ENCODE results near the gene MFGE8.
A peak's percentile ranks its signal among the peaks of the same experiment; 100 is the strongest.

Gene MFGE8

GRCh38 chr15:88907111-88907510 lies 6.1 kb downstream of the MFGE8 start:
- peaks cover 42 to 69% of the 10 kb centered on the region in 2 experiments for H3K36me3 ChIP-seq (ENCODE audit: control insufficient read depth in 1 of 2, insufficient read depth in 2 of 2, low read depth in 1 of 2, low read length in 2 of 2)
- H3K14ac ChIP-seq (ENCODE audit: low read length in 2 of 2), result no peak overlapping the region
- H3K4me3 ChIP-seq (ENCODE audit: insufficient read depth in 1 of 2, low read depth in 1 of 2, low read length in 2 of 2), result no peak overlapping the region
- no peak overlapping the region for H3K18ac ChIP-seq (ENCODE audit: low read depth in 1 of 2, low read length in 2 of 2)
- no peak overlapping the region for H4K91ac ChIP-seq (ENCODE audit: low read length)
- H3K9ac ChIP-seq (ENCODE audit: low read length), result no peak overlapping the region
- H3K27me3 ChIP-seq (ENCODE audit: control insufficient read depth in 1 of 2, insufficient read depth in 1 of 2, low read length in 2 of 2), result no peaks in the 10 kb centered on the region
- peaks cover 39% of the 10 kb centered on the region for H3K79me1 ChIP-seq (replicated peaks; ENCODE audit: low read length, poor library complexity, severe bottlenecking)
- no peak overlapping the region for H2AK5ac ChIP-seq (ENCODE audit: low read length, severe bottlenecking)
- H2BK15ac ChIP-seq (ENCODE audit: low read depth, poor library complexity, severe bottlenecking), result no peak overlapping the region
- DNase-seq, result no peak
- H3K4ac ChIP-seq (ENCODE audit: low read depth in 1 of 2, low read length in 2 of 2), result no peak overlapping the region
- no peak overlapping the region for H2BK120ac ChIP-seq (ENCODE audit: low read depth, low read length)
- H3K27ac ChIP-seq (ENCODE audit: low read length, poor library complexity, severe bottlenecking), result no peak overlapping the region
- H4K8ac ChIP-seq (ENCODE audit: low read length), result no peak overlapping the region
- no peak overlapping the region for H2BK12ac ChIP-seq (ENCODE audit: low read length in 2 of 2)
- peaks cover 21% of the 10 kb centered on the region for H3K4me1 ChIP-seq (ENCODE audit: control insufficient read depth, insufficient read depth, low read depth, low read length)
- H3K4me2 ChIP-seq (ENCODE audit: low read length, poor library complexity, severe bottlenecking), result no peak overlapping the region
- H3K23ac ChIP-seq (ENCODE audit: low read length in 2 of 2), result no peak overlapping the region
- no peak overlapping the region for H2BK5ac ChIP-seq (ENCODE audit: low read depth, low read length, poor library complexity, severe bottlenecking)
- H3K9me3 ChIP-seq (ENCODE audit: control insufficient read depth, low read length), result no peaks in the 10 kb centered on the region
- no peak overlapping the region for H2AFZ ChIP-seq (ENCODE audit: low read depth, low read length)
- 91% methylated on average over 14 of the region's 14 CpGs for WGBS

- no peak overlapping the region for H3K18ac ChIP-seq (ENCODE audit: low read depth in 1 of 2, low read length in 2 of 2)
- H3K27ac ChIP-seq (ENCODE audit: low read length, poor library complexity, severe bottlenecking), result no peak overlapping the region
- WGBS, result 96% methylated on average over 7 of the region's 7 CpGs
- peaks cover 39% of the 10 kb centered on the region for H3K79me1 ChIP-seq (replicated peaks; ENCODE audit: low read length, poor library complexity, severe bottlenecking)
- H2AFZ ChIP-seq (ENCODE audit: low read depth, low read length), result no peak overlapping the region
- no peak overlapping the region for H3K4ac ChIP-seq (ENCODE audit: low read depth in 1 of 2, low read length in 2 of 2)
- no peak overlapping the region for H4K91ac ChIP-seq (ENCODE audit: low read length)
- no peak overlapping the region for H4K8ac ChIP-seq (ENCODE audit: low read length)
- no peak for DNase-seq
- no peaks in the 10 kb centered on the region for H3K27me3 ChIP-seq (ENCODE audit: control insufficient read depth in 1 of 2, insufficient read depth in 1 of 2, low read length in 2 of 2)
- H2BK12ac ChIP-seq (ENCODE audit: low read length in 2 of 2), result no peak overlapping the region
- H3K9me3 ChIP-seq (ENCODE audit: control insufficient read depth, low read length), result no peaks in the 10 kb centered on the region
- no peak overlapping the region for H2AK5ac ChIP-seq (ENCODE audit: low read length, severe bottlenecking)
- no peak overlapping the region for H3K4me3 ChIP-seq (ENCODE audit: insufficient read depth in 1 of 2, low read depth in 1 of 2, low read length in 2 of 2)
- H2BK5ac ChIP-seq (ENCODE audit: low read depth, low read length, poor library complexity, severe bottlenecking), result no peak overlapping the region
- no peak overlapping the region for H3K9ac ChIP-seq (ENCODE audit: low read length)
- H3K14ac ChIP-seq (ENCODE audit: low read length in 2 of 2), result no peak overlapping the region
- H2BK15ac ChIP-seq (ENCODE audit: low read depth, poor library complexity, severe bottlenecking), result no peak overlapping the region
- H3K4me1 ChIP-seq (ENCODE audit: control insufficient read depth, insufficient read depth, low read depth, low read length), result peaks cover 17% of the 10 kb centered on the region
- H3K36me3 ChIP-seq (ENCODE audit: control insufficient read depth in 1 of 2, insufficient read depth in 2 of 2, low read depth in 1 of 2, low read length in 2 of 2), result peaks cover 45 to 74% of the 10 kb centered on the region in 2 experiments
- no peak overlapping the region for H3K23ac ChIP-seq (ENCODE audit: low read length in 2 of 2)
- H3K4me2 ChIP-seq (ENCODE audit: low read length, poor library complexity, severe bottlenecking), result no peak overlapping the region
- H2BK120ac ChIP-seq (ENCODE audit: low read depth, low read length), result no peak overlapping the region
These were observed 6.6 kb downstream of the MFGE8 start for GRCh38 chr15:88906551-88906950.

- no peak overlapping the region for H3K4ac ChIP-seq (ENCODE audit: low read depth in 1 of 2, low read length in 2 of 2)
- no peak for DNase-seq
These were observed 7.0 kb downstream of the MFGE8 start for GRCh38 chr15:88906130-88906529.

GRCh38 chr15:88905576-88905975 lies 7.6 kb downstream of the MFGE8 start:
- Histone ChIP-seq H3K9ac (ENCODE audit: low read length) (no peak overlapping the region), H2AFZ (ENCODE audit: low read depth, low read length) (no peak overlapping the region), H2AK5ac (ENCODE audit: low read length, severe bottlenecking) (no peak overlapping the region), H3K4ac (ENCODE audit: low read depth in 1 of 2, low read length in 2 of 2) (no peak overlapping the region), H3K9me3 (ENCODE audit: control insufficient read depth, low read length) (no peaks in the 10 kb centered on the region), H2BK15ac (ENCODE audit: low read depth, poor library complexity, severe bottlenecking) (peak overlapping the region; percentile 45), H2BK5ac (ENCODE audit: low read depth, low read length, poor library complexity, severe bottlenecking) (no peak overlapping the region), H3K4me2 (ENCODE audit: low read length, poor library complexity, severe bottlenecking) (no peak overlapping the region), H2BK12ac (ENCODE audit: low read length in 2 of 2) (peak overlapping the region in 1 of 2 experiments; percentile 29), H3K27me3 (ENCODE audit: control insufficient read depth in 1 of 2, insufficient read depth in 1 of 2, low read length in 2 of 2) (no peaks in the 10 kb centered on the region), H3K18ac (ENCODE audit: low read depth in 1 of 2, low read length in 2 of 2) (no peak overlapping the region), H3K27ac (ENCODE audit: low read length, poor library complexity, severe bottlenecking) (no peak overlapping the region), H3K36me3 (ENCODE audit: control insufficient read depth in 1 of 2, insufficient read depth in 2 of 2, low read depth in 1 of 2, low read length in 2 of 2) (peaks cover 53 to 82% of the 10 kb centered on the region in 2 experiments), H3K4me1 (ENCODE audit: control insufficient read depth, insufficient read depth, low read depth, low read length) (peaks cover 12% of the 10 kb centered on the region), H2BK120ac (ENCODE audit: low read depth, low read length) (no peak overlapping the region), H3K14ac (ENCODE audit: low read length in 2 of 2) (no peak overlapping the region), H3K23ac (ENCODE audit: low read length in 2 of 2) (no peak overlapping the region), H3K4me3 (ENCODE audit: insufficient read depth in 1 of 2, low read depth in 1 of 2, low read length in 2 of 2) (no peak overlapping the region), H4K91ac (ENCODE audit: low read length) (no peak overlapping the region), H4K8ac (ENCODE audit: low read length) (no peak overlapping the region), H3K79me1 (replicated peaks; ENCODE audit: low read length, poor library complexity, severe bottlenecking) (peaks cover 33% of the 10 kb centered on the region)
- no peak for DNase-seq
- WGBS, result 94% methylated on average over 9 of the region's 11 CpGs

More at GRCh38 chr15:88906130-88906529, 7.0 kb downstream of the MFGE8 start:
- no peak overlapping the region for H3K4me2 ChIP-seq (ENCODE audit: low read length, poor library complexity, severe bottlenecking)
- H2BK15ac ChIP-seq (ENCODE audit: low read depth, poor library complexity, severe bottlenecking), result no peak overlapping the region
- peaks cover 13% of the 10 kb centered on the region for H3K4me1 ChIP-seq (ENCODE audit: control insufficient read depth, insufficient read depth, low read depth, low read length)
- no peak overlapping the region for H3K23ac ChIP-seq (ENCODE audit: low read length in 2 of 2)
- no peaks in the 10 kb centered on the region for H3K9me3 ChIP-seq (ENCODE audit: control insufficient read depth, low read length)
- H2BK120ac ChIP-seq (ENCODE audit: low read depth, low read length), result no peak overlapping the region
- no peak overlapping the region for H2AK5ac ChIP-seq (ENCODE audit: low read length, severe bottlenecking)
- 98% methylated on average over 1 of the region's 1 CpG for WGBS
- H2BK12ac ChIP-seq (ENCODE audit: low read length in 2 of 2), result no peak overlapping the region
- no peak overlapping the region for H3K9ac ChIP-seq (ENCODE audit: low read length)
- no peak overlapping the region for H3K14ac ChIP-seq (ENCODE audit: low read length in 2 of 2)
- no peak overlapping the region for H4K91ac ChIP-seq (ENCODE audit: low read length)
- peaks cover 49 to 78% of the 10 kb centered on the region in 2 experiments for H3K36me3 ChIP-seq (ENCODE audit: control insufficient read depth in 1 of 2, insufficient read depth in 2 of 2, low read depth in 1 of 2, low read length in 2 of 2)
- peaks cover 37% of the 10 kb centered on the region for H3K79me1 ChIP-seq (replicated peaks; ENCODE audit: low read length, poor library complexity, severe bottlenecking)
- no peak overlapping the region for H3K4me3 ChIP-seq (ENCODE audit: insufficient read depth in 1 of 2, low read depth in 1 of 2, low read length in 2 of 2)
- H2AFZ ChIP-seq (ENCODE audit: low read depth, low read length), result no peak overlapping the region
- no peaks in the 10 kb centered on the region for H3K27me3 ChIP-seq (ENCODE audit: control insufficient read depth in 1 of 2, insufficient read depth in 1 of 2, low read length in 2 of 2)
- no peak overlapping the region for H2BK5ac ChIP-seq (ENCODE audit: low read depth, low read length, poor library complexity, severe bottlenecking)
- H4K8ac ChIP-seq (ENCODE audit: low read length), result no peak overlapping the region
- no peak overlapping the region for H3K27ac ChIP-seq (ENCODE audit: low read length, poor library complexity, severe bottlenecking)
- H3K18ac ChIP-seq (ENCODE audit: low read depth in 1 of 2, low read length in 2 of 2), result no peak overlapping the region
